ENCODE data around the gene MED22.
"Not testable (repeated sequence)": the region's sequence is repeated elsewhere in the genome, so short reads cannot be mapped to it uniquely, and the experiment has no call there.

Gene MED22

DNA sequence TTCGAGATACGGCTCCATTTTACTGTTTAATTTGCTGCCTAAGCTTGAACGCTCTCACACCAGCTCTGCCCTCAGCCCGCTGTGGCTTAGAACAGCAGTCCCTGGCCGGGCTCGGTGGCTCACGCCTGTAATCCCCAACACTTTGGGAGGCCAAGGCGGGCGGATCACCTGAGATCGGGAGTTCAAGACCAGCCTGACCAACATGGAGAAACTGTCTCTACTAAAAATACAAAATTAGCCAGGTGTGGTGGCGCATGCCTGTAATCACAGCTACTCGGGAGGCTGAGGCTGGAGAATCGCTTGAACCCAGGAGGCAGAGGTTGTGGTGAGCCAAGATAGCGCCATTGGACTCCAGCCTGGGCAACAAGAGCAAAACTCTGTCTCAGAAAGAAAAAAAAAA is 29.3 kb upstream of the MED22 start:
- not testable (repeated sequence) for DNase-seq (ENCODE audit: low read depth in 1 of 2, low spot score in 1 of 2)

GRCh38 chr9:133375724-133376654 is 28.1 kb upstream of the MED22 start, which contains the start of the genes STKLD1 and SURF4:
STKLD1 (plus strand) TSS chr9:133376366; CDS start chr9:133376474, 108 bp downstream.
SURF4 (minus strand) TSS chr9:133376060; CDS start chr9:133375969, 91 bp downstream.
- peak; percentile 90 to 96 for DNase-seq (ENCODE audit: low read depth in 1 of 2, low spot score in 1 of 2)

- DNase-seq (ENCODE audit: low read depth in 1 of 2, low spot score in 1 of 2): no peak
Observed at GRCh38 chr9:133375116-133375723, 27.3 kb upstream of the MED22 start.

GRCh38 chr9:133374612-133375115 is 26.7 kb upstream of the MED22 start:
- no peak for DNase-seq (ENCODE audit: low read depth in 1 of 2, low spot score in 1 of 2)

GRCh38 chr9:133372144-133372543 is 24.2 kb upstream of the MED22 start:
- no peak for DNase-seq (ENCODE audit: low read depth in 1 of 2, low spot score in 1 of 2)

DNA sequence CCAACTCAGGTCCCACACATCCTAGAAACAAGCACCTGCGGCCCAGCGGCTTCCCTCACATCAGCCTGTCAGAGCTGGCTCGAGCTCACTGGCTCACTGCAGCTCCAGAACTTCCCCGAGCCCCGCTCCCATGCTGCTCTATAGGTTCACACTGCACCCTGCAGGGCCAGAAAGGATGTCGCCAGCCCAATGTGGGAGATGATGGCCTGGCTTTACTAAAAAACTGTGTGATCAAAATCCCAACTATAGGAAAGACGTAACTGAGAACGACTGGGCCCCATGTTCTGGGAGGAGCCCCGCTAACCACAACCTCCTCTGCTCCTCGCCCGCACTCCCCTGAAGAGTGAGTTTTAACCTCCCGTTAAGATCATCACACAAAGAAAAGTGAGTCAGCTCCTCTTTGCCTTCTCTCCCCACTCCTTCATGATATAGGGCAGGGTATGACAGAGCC is 23.4 kb upstream of the MED22 start:
- peak in 1 of 2 donors; percentile 80 for DNase-seq (ENCODE audit: low read depth in 1 of 2, low spot score in 1 of 2)

DNA sequence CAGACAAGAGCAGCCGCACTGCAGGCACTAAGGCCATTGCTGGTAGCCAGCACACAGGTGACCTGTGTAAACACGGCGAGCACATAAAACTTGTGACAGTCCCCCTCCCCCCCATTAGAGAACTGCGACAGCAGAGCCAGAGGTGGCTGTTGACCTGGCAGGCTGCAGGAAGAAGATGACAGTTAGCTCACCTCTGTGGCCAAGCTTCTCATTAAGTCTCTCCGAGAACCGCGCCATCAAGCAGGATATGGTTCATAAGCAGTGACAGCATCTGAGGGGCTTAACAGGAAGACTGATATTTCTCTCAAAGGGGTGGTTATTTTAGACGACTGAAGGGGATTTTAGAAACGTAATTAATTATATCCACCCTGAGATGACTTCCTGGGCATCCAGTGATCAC is 22.8 kb upstream of the MED22 start:
- no peak for DNase-seq (ENCODE audit: low read depth in 1 of 2, low spot score in 1 of 2)

- no peak for DNase-seq (ENCODE audit: low read depth in 1 of 2, low spot score in 1 of 2)
Observed at GRCh38 chr9:133369933-133370332, 22.0 kb upstream of the MED22 start.

DNA sequence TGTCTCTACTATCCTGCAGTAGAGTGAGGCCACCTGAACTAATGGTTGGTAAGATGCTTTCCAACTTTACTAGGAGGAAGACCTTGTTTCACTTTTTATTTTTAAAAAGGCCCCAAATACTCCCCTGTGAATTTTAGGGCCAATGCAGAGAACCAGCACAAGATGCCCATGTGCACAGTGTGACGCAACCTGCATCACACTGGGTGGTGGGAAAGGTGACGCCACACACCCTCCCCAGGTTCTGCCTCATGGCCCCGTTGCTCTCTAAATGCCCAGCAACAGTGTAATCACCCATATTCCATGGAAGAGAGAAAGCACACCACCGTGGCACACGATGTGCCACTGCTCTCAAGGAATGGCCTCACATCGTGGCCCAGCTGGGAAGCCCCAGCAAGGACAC is 21.5 kb upstream of the MED22 start:
- DNase-seq (ENCODE audit: low read depth in 1 of 2, low spot score in 1 of 2): no peak

DNA sequence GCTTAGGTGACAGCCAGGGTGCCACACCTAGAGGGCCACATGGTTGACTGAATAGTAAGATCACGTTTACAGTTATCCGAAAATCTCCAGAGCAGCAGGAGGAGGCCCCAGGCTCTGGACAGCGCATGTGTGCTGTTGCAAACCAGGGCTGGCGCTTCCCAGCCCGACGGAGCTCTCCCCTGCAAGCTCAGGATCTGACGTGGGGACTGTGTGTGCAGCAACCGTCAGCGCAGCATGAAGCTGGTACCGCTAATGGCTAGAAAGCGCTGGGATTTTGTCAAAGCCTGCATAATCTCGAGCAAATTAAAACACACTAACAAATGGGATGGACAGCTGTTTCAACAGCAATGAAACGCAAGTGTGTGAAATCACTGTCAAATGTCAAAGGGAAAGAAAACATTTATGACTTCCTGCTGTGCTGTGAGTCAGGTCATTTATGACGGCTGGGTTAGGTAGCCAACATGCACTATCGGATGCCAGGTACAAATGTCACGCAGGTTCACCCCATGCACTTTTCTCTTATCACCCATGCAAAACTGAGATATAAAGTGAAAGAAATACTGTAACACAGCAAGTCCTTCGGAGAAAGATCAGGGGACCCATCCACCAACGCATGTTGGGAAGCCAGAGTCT is 20.4 kb upstream of the MED22 start:
- no peak for DNase-seq (ENCODE audit: low read depth in 1 of 2, low spot score in 1 of 2)

- no peak for DNase-seq (ENCODE audit: low read depth in 1 of 2, low spot score in 1 of 2)
Observed at GRCh38 chr9:133367778-133368177, 19.8 kb upstream of the MED22 start.

GRCh38 chr9:133367221-133367620 is 19.3 kb upstream of the MED22 start:
- no peak for DNase-seq (ENCODE audit: low read depth in 1 of 2, low spot score in 1 of 2)

GRCh38 chr9:133366435-133366834 is 18.5 kb upstream of the MED22 start:
- no peak for DNase-seq (ENCODE audit: low read depth in 1 of 2, low spot score in 1 of 2)

GRCh38 chr9:133362359-133363044 is 14.6 kb upstream of the MED22 start:
- no peak for DNase-seq (ENCODE audit: low read depth in 1 of 2, low spot score in 1 of 2)

DNA sequence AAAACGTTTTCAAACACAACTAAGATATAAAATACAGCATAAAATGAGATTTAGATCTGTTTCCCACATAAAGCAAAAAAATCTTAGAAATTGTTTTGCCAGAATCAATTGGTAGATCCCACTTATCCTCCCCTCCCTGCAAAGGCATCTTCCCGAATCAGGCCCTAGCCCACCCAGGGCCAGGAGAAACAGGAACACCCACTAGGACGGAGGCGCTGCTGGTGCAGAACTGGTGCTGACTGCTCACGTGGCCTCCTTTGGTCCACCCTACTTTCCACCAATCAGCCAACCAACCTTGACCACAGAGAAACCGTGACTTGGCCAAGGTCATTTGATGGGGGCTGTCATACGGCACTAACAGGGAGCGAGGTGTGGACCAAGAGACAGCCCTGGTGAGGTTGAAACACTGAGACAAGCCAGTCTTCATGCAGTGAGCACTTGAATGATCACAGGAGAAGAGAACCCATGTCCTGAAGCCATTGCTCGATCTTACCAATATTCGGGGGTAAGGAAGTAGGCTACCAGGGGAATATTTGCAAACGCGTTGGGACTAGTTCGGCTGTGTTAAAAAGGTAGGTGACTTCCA is 13.7 kb upstream of the MED22 start:
- DNase-seq (ENCODE audit: low read depth in 1 of 2, low spot score in 1 of 2): no peak

DNA sequence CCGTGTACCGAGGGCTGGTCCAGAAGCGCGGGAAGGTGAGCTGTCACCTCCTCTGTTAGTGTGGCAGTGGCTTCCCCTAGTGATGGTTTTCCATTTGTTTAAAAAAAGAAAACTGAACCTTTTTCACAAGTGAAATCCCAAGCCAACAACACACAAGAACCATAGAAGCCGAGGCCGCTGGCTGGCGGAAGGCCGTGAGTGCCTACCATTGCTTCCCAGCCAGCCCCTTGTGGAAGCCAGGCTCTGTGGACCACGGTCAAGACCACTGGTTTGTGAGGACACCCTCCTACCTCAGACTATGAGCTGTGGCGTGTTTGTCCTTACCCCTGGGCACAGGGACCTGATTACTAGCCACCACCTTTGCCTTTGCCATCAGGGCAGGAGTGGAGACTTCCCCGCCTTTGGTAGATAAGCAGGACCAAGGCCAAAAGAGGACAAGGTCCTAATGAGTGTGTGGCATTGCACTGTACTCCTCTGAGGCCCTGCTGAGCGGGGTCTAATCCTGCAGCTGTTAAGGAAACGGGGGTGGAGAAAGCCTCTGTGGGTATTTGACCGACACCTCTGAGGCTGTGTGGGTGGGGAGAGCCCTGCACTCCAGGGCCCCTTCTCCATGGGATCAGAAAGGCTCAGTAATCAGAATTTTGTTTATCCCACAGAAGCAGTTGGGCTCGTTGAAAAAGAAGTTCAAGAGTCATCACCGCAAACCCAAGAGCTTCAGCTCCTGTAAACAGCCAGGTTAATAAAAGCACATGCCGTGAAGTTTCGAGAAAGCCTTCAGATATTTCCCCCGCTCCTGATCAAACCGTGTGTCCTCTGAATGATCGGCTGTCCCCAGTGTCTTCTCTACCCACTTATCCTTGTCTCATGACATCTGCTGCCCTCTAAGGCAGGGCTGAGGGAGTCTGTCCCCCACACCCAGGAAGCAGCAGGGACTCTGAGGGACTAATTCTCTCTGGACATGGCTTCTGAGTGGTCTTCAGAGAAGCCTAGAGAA is 12.8 kb upstream of the MED22 start:
- no peak for DNase-seq (ENCODE audit: low read depth in 1 of 2, low spot score in 1 of 2)

GRCh38 chr9:133359399-133360175 is 11.7 kb upstream of the MED22 start:
- DNase-seq (ENCODE audit: low read depth in 1 of 2, low spot score in 1 of 2): no peak

GRCh38 chr9:133357656-133358055 is 9.7 kb upstream of the MED22 start:
- no peak for DNase-seq (ENCODE audit: low read depth in 1 of 2, low spot score in 1 of 2)
